DLD1 (cell line): ENCODE data around the gene WDFY1.
"Not testable (repeated sequence)": the region's sequence is repeated elsewhere in the genome, so short reads cannot be mapped to it uniquely, and the experiment has no call there.

Source experiments
- in situ Hi-C: cut with HindIII; loops from 2 replicates; pipeline ENCODE4 v1.10.0; 2017; ENCODE audit warnings: low sequenced_read_pairs

Gene WDFY1

DNA sequence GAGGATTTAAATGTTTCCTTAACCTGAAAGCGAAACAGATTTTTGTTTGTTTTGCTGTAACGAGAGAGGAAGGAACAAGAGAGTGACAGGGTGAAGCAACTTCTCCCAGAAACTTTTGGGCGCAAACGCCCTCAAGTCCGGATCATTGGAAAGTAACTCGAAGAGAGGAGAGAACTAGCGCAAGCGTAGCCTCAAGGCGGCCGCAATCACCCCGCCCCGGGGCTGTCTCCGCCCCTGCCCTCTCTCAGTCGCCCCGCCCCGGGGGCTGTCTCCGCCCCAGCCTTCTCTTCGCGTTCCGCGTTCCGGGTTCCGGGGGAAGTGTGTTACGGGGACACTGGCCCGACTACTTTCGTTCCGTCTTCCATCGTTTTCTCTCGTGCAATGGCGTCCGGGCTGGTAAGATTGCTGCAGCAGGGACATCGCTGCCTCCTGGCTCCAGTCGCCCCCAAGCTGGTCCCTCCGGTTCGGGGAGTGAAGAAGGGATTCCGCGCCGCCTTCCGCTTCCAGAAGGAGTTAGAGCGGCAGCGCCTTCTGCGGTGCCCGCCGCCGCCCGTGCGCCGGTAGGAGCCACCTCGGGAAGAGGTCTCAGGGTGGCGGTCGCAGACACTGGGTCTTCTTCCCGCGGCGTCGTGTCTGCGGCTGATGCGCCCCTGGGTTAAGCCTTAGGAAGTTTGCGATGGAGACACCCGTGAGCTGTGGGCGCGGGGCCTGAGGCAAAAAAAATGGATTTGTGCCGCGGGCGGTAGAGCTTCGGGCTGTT is 12.1 kb upstream of the WDFY1 start, which contains the start of gene MRPL44:
TSS of gene MRPL44 (plus strand) at position 372 of the 760 bp plus-strand sequence. CDS start at position 382, 10 bp downstream.
- in situ Hi-C loops = no loop called here

DNA sequence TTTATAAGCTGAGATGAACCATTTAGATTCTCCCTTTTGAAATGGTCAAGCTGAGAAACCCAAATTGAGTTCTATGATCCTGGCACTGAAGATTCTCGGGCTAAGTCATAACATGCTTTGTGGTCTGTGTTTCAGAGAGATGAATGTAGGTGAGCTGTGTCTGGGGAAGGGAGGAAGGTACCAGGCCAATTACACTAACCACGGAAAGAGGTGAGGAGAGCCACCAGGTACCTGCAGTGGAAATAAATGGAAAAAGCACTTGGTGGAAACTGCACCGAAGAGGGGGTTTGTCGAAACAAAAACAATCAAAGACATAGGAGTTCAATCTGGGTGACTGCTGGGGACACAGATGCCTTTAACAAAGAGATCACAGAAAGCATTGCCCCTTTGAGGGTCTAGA is 11.2 kb upstream of the WDFY1 start:
- in situ Hi-C loops = no loop called here

DNA sequence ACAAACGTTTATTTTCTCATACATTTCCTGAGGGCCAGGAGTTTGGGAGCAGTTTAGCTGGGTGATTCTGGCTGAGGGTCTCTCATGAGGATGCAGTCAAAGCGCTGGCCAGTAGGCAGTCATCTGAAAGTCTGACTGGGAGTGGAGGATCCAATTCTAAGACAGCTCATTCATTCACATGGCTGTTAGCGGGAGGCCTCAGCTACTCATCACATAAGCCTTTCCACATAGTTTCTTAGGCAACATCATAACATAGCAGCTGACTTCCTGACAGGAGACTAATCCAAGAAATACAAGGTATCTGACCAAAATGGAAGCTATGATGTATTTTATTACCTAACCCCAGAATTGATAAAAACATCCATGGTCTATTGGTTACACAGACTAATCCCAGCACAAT is 9.3 kb upstream of the WDFY1 start:
- in situ Hi-C loops = no loop called here

DNA sequence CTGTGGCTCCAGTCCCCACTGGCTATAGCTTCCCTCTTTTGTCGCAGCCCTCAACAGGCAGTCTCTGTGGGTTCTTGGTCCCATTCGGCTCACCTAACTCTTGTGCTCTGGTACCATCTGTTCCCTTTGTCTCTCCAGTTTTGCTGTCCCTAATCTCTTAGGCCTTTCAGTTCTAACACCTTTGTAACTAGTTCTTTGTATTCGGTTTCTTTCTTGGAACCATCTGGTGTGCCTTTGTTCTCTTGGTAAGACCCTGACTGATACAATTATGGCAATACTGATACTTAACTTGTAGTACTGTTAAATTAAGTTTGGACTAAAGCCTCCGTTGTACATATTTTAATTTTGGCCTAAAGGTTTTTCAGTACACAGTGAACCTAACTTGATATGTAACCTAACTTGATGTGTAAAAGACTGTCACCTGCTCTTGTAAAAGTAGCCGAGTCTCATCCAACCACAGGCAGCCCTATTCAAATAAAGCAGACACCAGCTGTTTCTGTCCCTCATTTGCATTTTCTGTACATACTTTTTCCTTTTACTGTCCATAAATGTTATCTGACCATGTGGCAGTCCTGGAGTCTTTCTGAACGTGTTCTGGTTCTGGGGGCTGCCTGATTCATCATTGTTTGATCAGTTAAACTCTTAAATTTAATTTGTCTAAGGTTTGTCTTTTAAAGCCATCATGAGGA is 7.3 kb upstream of the WDFY1 start:
- in situ Hi-C loops = no loop called here

DNA sequence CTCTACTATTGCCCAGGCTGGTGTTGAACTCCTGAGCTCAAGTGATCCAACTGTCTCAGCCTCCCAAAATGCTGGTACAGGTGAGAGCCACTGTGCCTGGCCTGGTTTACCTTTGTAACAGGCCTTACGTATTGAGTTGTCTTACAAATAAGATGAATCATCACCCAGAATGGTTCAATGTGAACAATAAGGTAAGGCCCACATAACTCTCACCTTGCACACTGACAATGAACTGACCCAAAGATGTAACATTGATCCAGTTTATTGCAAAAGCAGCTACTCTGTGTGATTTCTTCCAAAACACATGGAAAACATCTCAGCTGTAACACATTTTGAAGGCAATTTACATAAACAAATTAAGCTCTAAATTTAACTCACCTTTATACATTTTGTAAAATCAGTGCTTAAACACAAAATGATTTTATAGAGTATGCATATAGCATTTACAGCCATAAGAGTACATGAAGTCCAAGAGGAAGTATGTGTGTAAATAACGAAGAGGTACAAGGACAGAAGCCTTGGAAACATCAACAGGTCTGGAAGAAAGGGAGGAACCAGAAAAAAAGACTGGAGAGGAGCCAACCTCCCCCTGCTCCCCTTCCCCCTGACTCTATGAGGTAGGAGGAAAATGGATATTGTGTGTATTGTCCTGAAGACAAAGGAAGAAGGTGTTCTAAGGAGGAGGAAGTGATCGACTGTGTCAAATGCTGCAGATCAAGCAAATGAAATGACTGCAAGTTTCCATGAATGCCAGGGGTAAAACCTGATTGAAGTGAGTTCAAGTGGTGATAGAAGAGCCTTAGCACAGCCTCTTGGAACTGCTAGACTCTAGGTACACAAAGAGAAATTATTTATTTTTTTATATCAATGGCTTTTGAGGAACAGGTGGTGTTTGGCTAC is 5.6 kb upstream of the WDFY1 start:
- in situ Hi-C loops = no loop called here

DNA sequence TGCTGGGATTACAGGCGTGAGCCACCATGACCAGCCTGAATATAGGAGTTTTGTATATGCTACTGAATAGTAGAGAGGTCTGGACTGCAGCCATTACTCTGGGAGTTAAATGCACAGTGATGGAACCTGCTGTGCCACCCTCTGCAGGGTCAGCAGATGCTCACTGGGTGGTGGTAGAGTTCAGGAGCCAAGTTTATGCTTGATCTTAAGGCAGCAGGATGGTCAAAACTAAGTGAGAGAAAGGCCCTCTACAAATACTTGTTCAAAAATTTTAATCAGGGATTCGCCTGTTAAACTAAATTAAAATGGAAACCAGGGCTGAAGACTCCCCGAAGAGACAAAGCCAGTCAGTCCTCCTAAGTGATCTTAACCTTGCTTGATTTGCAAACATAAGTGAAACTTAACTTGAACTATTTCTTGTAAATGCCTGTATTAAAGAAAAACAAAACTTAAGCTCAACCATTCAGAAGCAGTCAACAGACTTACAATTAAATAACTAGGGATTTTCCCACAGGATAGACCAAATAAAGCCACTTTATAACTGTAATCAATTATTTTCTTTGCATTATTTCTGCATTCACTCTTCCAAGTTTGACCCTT is 4.2 kb upstream of the WDFY1 start:
- in situ Hi-C loops = no loop called here

DNA sequence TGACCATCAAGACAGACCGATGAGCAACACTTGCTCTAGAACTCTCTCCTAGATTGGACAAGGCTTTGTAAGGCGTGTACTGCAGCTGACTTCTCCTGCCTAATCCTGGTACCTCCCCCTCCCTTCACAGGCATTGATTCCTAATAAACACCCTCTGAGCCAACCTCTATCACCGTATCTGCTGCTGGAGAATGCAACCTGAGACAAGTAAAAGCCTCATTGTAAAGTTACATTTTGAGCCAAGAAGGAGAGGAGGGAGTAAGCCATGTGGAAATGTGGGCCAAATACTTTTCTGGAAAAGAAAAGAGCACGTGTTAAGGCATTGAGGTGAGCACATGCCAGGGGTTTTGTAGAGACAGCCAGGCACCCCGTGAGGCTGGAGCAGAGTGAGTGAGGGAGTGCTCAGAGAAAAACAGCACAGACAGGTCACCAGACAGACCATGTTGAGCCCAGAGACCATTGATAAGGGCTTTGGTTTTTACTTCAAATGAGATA is 2.6 kb upstream of the WDFY1 start:
- in situ Hi-C loops = no loop called here

DNA sequence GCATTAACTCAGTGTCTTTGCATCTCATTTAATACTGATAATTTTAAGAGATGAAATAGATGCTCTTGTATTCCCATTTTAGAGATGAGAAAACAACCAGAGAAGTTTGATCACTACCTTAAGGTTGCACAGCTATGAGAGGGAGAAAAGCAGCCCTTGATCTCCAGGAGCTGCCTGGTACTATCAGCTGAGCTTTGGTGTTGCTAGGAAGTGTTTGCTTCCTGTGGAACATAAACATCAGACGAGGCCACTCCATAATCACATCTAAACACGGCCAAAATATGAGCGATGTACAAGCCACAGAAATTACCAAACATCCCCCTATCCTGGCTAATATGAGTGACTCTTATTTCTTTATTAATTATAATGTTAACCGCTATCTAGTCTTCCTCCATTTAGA is 620 bp upstream of the WDFY1 start:
- in situ Hi-C loops = no loop called here

DNA sequence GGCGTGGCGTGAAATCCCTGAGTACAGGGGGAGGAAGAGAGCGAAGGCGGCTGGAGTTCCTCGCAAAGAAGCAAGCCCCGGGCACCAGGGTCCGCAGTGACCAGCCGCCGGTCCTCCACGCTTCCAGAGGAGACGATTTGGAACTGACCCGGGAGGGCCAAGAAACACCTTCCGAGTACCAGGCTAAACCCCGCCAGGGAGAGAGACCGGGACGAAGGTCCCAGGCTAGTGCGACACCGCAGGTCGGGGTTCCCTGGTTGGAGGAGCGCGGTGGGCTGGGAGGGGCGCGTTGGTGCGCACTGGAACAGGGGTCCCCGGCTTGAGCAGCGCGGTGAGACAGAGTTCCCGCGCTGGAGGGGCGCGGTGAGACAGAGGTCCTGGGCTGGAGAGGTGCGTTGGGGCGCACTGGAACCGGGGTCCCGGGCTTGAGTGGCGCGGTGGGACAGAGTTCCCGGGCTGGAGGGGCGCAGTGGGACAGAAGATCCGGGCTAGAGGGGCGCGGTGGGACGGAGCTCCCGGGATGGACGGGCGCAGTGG is 901 bp downstream of the WDFY1 start:
- in situ Hi-C loops = no loop called here

DNA sequence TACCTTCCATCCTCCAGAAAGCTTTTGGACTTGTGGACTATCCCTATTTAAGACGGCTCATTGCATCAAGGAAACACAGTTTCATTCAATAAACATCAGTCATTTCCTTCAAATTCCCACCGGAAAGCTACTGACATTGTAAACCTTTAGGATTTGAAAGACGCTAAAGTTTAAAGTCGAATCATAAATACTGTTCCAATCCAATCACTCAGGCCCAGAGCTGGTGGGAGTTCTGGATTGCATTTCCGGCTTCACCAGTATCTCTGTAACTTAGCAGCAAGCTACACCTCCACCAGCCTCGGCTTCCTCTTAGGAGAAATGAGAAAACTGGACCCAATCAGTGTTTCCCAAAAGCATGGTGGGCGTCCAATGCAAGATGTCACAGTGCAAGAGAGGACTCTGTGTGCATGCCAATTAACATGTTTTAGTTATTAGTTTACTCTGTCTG is 1.6 kb downstream of the WDFY1 start:
- in situ Hi-C loops = no loop called here

DNA sequence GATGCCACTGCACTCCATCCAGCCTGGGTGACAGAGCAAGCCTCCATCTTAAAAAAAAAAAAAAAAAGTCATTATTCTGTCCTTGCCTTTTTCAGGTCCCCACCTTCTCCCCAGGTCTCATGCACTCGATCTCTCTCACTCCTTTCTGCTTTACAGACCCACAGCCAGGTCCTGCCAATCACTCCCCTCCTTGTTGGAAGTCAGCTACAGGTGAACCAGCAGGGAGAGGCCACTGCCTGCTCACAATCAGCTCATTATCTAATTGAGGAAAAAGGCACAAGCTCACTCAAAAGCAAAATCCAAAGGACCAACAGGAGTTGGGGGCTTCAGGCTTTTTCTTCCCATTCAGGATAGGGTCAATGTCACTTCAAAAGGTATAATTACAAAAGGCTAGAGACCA is 2.0 kb downstream of the WDFY1 start:
- in situ Hi-C loops = no loop called here

DNA sequence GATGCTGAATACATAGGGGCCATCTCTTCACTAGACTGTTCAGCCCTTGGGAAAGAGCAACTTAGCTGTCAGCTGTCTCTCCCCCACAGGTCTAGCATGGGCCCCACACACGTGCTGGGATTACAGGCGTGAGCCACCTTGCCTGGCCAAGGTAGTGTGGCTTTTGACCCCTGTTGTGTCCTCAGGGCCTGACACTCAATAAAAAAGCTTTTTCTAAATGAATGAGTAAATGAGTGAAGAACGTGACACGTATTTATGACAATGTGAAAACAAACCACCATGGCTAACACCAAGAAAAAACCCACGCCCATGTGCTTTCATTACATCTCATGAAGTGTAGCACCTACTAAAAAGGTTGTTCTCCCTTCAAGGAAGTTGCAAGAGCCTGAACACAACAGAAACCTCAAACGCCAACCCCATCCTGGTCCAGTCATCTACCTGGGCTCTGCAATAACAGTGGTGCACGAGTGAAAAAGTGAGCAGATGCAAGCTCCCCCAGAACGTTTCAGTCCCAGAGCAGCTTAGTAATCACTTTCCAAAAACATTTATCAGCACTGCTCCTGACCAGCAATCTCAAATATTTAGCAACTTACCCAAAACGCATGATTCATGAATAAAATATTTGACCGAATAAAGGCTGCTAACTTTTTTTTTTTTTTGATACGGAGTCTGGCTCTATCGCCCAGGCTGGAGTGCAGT is 3.4 kb downstream of the WDFY1 start:
- in situ Hi-C loops = no loop called here

DNA sequence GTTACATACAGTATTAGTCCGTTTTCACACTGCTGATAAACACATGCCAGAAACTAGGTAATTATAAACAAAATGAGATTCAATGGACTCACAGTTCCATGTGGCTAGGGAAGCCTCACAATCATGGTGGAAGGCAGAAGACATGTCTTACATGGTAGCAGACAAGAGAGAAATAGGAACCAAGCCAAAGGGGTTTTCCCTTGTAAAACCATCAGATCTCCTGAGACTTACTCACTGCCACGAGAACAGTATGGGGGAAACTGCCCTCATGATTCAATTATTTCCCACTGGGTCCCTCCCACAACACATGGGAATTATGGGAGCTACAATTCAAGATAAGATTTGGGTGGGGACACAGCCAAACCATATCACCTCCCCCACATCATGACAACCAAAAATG is 5.7 kb downstream of the WDFY1 start:
- in situ Hi-C loops = not testable (repeated sequence)

DNA sequence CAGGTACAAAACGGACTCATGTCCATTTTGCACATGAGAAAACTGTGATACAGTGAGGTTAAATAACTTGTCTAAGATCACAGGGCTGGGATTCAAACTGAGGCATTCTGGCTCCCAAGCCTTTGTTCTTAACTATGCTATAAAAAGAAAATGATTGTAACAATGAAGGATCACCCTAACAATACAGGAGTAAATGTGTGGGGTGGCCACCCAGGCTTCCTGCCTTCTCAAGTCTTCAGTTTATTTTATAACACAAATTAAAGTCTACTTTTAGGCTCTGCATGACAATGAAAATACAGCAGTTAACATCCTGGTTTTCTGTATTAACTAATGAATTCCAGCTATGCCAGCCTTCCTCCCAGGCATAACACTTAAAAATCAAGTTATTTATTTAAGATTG is 7.6 kb downstream of the WDFY1 start:
- in situ Hi-C loops = no loop called here

DNA sequence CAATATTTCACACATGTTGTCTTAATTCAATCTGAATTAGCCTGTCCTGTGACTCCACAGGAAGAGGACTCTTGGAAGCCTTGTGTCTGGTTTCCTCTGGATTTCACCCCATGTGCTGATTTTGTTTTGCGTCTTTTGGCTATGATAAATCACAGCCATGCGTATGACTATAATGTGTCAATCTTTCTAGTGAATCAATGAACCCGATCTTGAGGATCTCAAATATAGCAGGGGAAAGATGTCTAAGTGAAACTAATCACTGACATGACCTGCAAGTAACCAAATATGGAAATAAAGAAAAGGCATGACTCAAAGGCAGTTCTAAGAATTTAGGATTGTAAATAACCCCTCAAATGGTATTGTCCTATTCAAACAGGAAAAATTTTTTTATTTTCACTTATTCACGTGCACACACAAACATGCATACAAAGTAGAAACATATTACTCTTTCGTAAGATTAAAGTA is 8.2 kb downstream of the WDFY1 start:
- in situ Hi-C loops = no loop called here

DNA sequence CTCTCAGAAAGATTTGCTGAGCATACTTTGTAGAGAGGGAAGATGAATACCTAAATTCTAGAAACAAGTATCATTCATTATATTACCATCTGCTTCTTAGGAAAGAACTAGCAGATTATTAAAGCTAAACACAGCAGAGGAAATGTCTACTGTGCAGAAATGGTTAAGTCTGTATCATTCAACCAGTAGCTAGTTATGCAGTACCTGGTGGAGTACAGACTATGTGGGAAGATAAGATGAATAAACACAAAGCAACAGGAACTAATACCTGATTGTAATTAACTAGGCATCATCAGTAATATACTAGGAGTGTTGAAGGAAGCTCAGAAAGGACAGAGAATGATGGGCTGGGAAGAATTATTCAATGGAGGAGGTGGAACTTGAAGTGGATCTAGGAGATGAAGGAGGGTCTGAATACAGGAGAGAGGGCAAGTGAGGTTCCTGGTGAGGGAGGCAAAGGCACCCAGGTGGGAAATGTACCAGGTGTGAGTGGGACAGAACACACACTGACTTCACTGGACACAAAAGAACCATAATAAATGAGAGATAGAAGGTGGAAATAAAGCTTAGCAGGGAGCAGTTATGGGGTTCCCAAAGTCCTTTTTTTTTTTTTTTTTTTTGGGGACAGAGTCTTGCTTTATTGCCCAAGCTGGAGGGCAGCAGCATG is 9.5 kb downstream of the WDFY1 start:
- in situ Hi-C loops = no loop called here

DNA sequence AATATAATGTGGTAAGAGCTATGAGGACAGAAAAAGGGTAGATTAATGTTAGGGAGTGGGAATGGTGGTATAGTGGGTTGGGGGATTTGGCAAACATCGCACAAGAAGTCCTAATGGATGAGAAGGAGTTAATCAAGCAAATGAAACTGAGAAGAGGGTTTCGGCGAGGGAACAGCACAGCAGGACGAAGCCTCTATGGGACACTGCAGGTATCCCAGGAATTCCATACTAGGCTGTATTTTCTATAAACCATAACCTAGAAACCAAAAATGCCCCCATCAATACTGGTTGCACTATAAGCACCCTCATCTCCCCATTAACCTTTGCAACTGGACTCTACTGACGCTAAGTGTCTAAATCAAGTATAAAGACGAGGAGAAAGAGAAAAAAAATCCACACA is 10.3 kb downstream of the WDFY1 start:
- in situ Hi-C loops = no loop called here

DNA sequence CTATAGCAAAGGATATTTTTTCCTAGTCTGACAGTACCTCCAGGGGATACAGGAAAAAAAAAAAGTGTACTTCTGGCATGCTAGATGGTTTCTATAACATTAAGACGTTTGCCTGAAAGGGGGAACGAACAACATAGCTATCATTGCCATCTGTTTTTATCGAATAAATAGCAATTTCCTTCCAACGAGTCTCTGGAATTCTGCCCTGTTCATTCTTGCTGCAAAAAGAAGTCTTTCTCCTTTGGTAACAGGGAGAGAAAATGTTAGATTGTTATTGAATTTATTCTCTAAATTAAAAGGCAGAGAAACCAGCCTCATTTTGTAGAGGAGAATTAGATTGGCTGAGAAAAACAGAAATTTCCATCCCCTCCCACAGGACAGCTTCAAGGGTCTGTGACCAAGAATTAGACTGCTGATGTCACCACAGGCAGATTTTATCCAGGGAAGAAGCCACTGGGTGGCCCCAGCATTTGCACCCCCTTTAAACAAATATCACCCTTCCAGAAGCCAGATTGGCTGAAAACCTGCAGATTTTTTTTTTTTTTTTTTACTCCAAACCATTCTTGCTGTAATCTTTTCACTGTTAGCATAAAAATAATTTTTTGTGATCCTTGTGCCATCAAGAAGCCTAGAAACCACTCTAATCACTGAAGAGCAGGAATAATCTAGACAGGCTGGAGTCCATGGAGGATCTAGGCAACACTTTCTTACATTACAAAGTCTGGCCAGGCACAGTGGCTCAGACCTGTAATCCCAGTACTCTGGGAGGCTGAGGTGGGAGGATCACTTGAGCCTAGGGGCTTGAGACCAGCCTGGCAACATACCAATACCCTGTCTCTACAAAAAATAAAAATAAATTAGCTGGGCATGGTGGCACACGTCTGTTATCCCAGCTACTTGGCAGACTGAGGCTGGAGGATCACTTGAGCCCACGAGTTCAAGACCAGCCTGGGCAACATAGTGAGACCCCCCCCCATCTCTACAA is 12.0 kb downstream of the WDFY1 start:
- in situ Hi-C loops = no loop called here
